ENCODE data around the gene DEGS1. TPM values are rescaled to one million over a fixed set of nuclear protein-coding genes. Genes with fewer than 3 reads are reported as not detected.

DEGS1 gene
- polyA plus RNA-seq, 2 donors, result 33.1 to 42.8 TPM

GRCh38 chr1:224192082-224192788 is 9.2 kb downstream of the DEGS1 start:
- no peak overlapping the region for H3K4me3 ChIP-seq (ENCODE audit: low read depth in 1 of 2, low read length in 2 of 2)
- 59 to 66% methylated on average over 5 of the region's 5 CpGs for WGBS, 2 donors
- H3K9me3 ChIP-seq (ENCODE audit: control insufficient read depth in 2 of 2, insufficient read depth in 1 of 2, low read depth in 1 of 2, low read length in 1 of 2), result no peaks in the 10 kb centered on the region
- H3K4me1 ChIP-seq (ENCODE audit: control insufficient read depth in 2 of 2, insufficient read depth in 2 of 2, low read length in 1 of 2), result peaks cover 0 to 2% of the 10 kb centered on the region in 2 donors
- H3K36me3 ChIP-seq (ENCODE audit: control insufficient read depth in 2 of 2, insufficient read depth in 2 of 2, low read length in 1 of 2), result no peaks in the 10 kb centered on the region
- no peaks in the 10 kb centered on the region for H3K27me3 ChIP-seq (ENCODE audit: control insufficient read depth in 1 of 2, insufficient read depth in 2 of 2, low read length in 2 of 2)
- H3K27ac ChIP-seq (ENCODE audit: low read depth in 2 of 2, low read length in 1 of 2), result no peak overlapping the region

- WGBS, 2 donors, result 90 to 91% methylated on average over 8 of the region's 8 CpGs
- peaks cover 0 to 5% of the 10 kb centered on the region in 2 donors for H3K4me1 ChIP-seq (ENCODE audit: control insufficient read depth in 2 of 2, insufficient read depth in 2 of 2, low read length in 1 of 2)
Measured at GRCh38 chr1:224193319-224193966, 10.4 kb downstream of the DEGS1 start.

GRCh38 chr1:224196813-224197600 is 14.0 kb downstream of the DEGS1 start:
- Histone ChIP-seq H3K4me1 (ENCODE audit: control insufficient read depth in 2 of 2, insufficient read depth in 2 of 2, low read length in 1 of 2) (peaks cover 0 to 5% of the 10 kb centered on the region in 2 donors), H3K9me3 (ENCODE audit: control insufficient read depth in 2 of 2, insufficient read depth in 1 of 2, low read depth in 1 of 2, low read length in 1 of 2) (no peaks in the 10 kb centered on the region), H3K27me3 (ENCODE audit: control insufficient read depth in 1 of 2, insufficient read depth in 2 of 2, low read length in 2 of 2) (no peaks in the 10 kb centered on the region), H3K27ac (ENCODE audit: low read depth in 2 of 2, low read length in 1 of 2) (peak overlapping the region; percentile 6 to 30), H3K36me3 (ENCODE audit: control insufficient read depth in 2 of 2, insufficient read depth in 2 of 2, low read length in 1 of 2) (no peaks in the 10 kb centered on the region), H3K4me3 (ENCODE audit: low read depth in 1 of 2, low read length in 2 of 2) (no peak overlapping the region)
- WGBS, 2 donors, result 43 to 44% methylated on average over 5 of the region's 5 CpGs

More at GRCh38 chr1:224193319-224193966, 10.4 kb downstream of the DEGS1 start:
- Histone ChIP-seq H3K27ac (ENCODE audit: low read depth in 2 of 2, low read length in 1 of 2) (no peak overlapping the region), H3K27me3 (ENCODE audit: control insufficient read depth in 1 of 2, insufficient read depth in 2 of 2, low read length in 2 of 2) (no peaks in the 10 kb centered on the region), H3K4me3 (ENCODE audit: low read depth in 1 of 2, low read length in 2 of 2) (no peak overlapping the region), H3K9me3 (ENCODE audit: control insufficient read depth in 2 of 2, insufficient read depth in 1 of 2, low read depth in 1 of 2, low read length in 1 of 2) (no peaks in the 10 kb centered on the region), H3K36me3 (ENCODE audit: control insufficient read depth in 2 of 2, insufficient read depth in 2 of 2, low read length in 1 of 2) (no peaks in the 10 kb centered on the region)

- no peaks in the 10 kb centered on the region for H3K9me3 ChIP-seq (ENCODE audit: control insufficient read depth in 2 of 2, insufficient read depth in 1 of 2, low read depth in 1 of 2, low read length in 1 of 2)
- H3K36me3 ChIP-seq (ENCODE audit: control insufficient read depth in 2 of 2, insufficient read depth in 2 of 2, low read length in 1 of 2), result no peaks in the 10 kb centered on the region
- peaks cover 2 to 5% of the 10 kb centered on the region in 2 donors for H3K4me1 ChIP-seq (ENCODE audit: control insufficient read depth in 2 of 2, insufficient read depth in 2 of 2, low read length in 1 of 2)
- H3K27me3 ChIP-seq (ENCODE audit: control insufficient read depth in 1 of 2, insufficient read depth in 2 of 2, low read length in 2 of 2), result no peaks in the 10 kb centered on the region
- 47 to 75% methylated on average over 4 of the region's 4 CpGs for WGBS, 2 donors
- H3K27ac ChIP-seq (ENCODE audit: low read depth in 2 of 2, low read length in 1 of 2), result peak overlapping the region; percentile 2 to 11
- no peak overlapping the region for H3K4me3 ChIP-seq (ENCODE audit: low read depth in 1 of 2, low read length in 2 of 2)
Measured at GRCh38 chr1:224198572-224198971, 15.5 kb downstream of the DEGS1 start.

GRCh38 chr1:224199679-224200078 is 16.6 kb downstream of the DEGS1 start:
- Histone ChIP-seq H3K36me3 (ENCODE audit: control insufficient read depth in 2 of 2, insufficient read depth in 2 of 2, low read length in 1 of 2) (no peaks in the 10 kb centered on the region), H3K27me3 (ENCODE audit: control insufficient read depth in 1 of 2, insufficient read depth in 2 of 2, low read length in 2 of 2) (no peaks in the 10 kb centered on the region), H3K4me3 (ENCODE audit: low read depth in 1 of 2, low read length in 2 of 2) (no peak overlapping the region), H3K9me3 (ENCODE audit: control insufficient read depth in 2 of 2, insufficient read depth in 1 of 2, low read depth in 1 of 2, low read length in 1 of 2) (no peaks in the 10 kb centered on the region), H3K4me1 (ENCODE audit: control insufficient read depth in 2 of 2, insufficient read depth in 2 of 2, low read length in 1 of 2) (peaks cover 2 to 7% of the 10 kb centered on the region in 2 donors), H3K27ac (ENCODE audit: low read depth in 2 of 2, low read length in 1 of 2) (peak overlapping the region in 1 of 2 donors; percentile 3)
- WGBS, 2 donors, result 57 to 58% methylated on average over 2 of the region's 2 CpGs

- Histone ChIP-seq H3K27ac (ENCODE audit: low read depth in 2 of 2, low read length in 1 of 2) (no peak overlapping the region), H3K9me3 (ENCODE audit: control insufficient read depth in 2 of 2, insufficient read depth in 1 of 2, low read depth in 1 of 2, low read length in 1 of 2) (no peaks in the 10 kb centered on the region), H3K36me3 (ENCODE audit: control insufficient read depth in 2 of 2, insufficient read depth in 2 of 2, low read length in 1 of 2) (no peaks in the 10 kb centered on the region), H3K4me1 (ENCODE audit: control insufficient read depth in 2 of 2, insufficient read depth in 2 of 2, low read length in 1 of 2) (peaks cover 2 to 10% of the 10 kb centered on the region in 2 donors), H3K27me3 (ENCODE audit: control insufficient read depth in 1 of 2, insufficient read depth in 2 of 2, low read length in 2 of 2) (no peaks in the 10 kb centered on the region), H3K4me3 (ENCODE audit: low read depth in 1 of 2, low read length in 2 of 2) (no peak overlapping the region)
- 74 to 77% methylated on average over 5 of the region's 5 CpGs for WGBS, 2 donors
Measured at GRCh38 chr1:224201383-224201782, 18.3 kb downstream of the DEGS1 start.

- no peaks in the 10 kb centered on the region for H3K9me3 ChIP-seq (ENCODE audit: control insufficient read depth in 2 of 2, insufficient read depth in 1 of 2, low read depth in 1 of 2, low read length in 1 of 2)
- H3K36me3 ChIP-seq (ENCODE audit: control insufficient read depth in 2 of 2, insufficient read depth in 2 of 2, low read length in 1 of 2), result no peaks in the 10 kb centered on the region
- H3K4me3 ChIP-seq (ENCODE audit: low read depth in 1 of 2, low read length in 2 of 2), result no peak overlapping the region
- H3K27ac ChIP-seq (ENCODE audit: low read depth in 2 of 2, low read length in 1 of 2), result no peak overlapping the region
- no peaks in the 10 kb centered on the region for H3K27me3 ChIP-seq (ENCODE audit: control insufficient read depth in 1 of 2, insufficient read depth in 2 of 2, low read length in 2 of 2)
- peaks cover 2 to 10% of the 10 kb centered on the region in 2 donors for H3K4me1 ChIP-seq (ENCODE audit: control insufficient read depth in 2 of 2, insufficient read depth in 2 of 2, low read length in 1 of 2)
- WGBS, 2 donors, result 83 to 89% methylated on average over 4 of the region's 4 CpGs
Measured at GRCh38 chr1:224201853-224202252, 18.8 kb downstream of the DEGS1 start.

- Histone ChIP-seq H3K27ac (ENCODE audit: low read depth in 2 of 2, low read length in 1 of 2) (peak overlapping the region in 1 of 2 donors; percentile 20), H3K36me3 (ENCODE audit: control insufficient read depth in 2 of 2, insufficient read depth in 2 of 2, low read length in 1 of 2) (no peaks in the 10 kb centered on the region), H3K9me3 (ENCODE audit: control insufficient read depth in 2 of 2, insufficient read depth in 1 of 2, low read depth in 1 of 2, low read length in 1 of 2) (no peaks in the 10 kb centered on the region), H3K4me3 (ENCODE audit: low read depth in 1 of 2, low read length in 2 of 2) (no peak overlapping the region), H3K4me1 (ENCODE audit: control insufficient read depth in 2 of 2, insufficient read depth in 2 of 2, low read length in 1 of 2) (peaks cover 2 to 5% of the 10 kb centered on the region in 2 donors), H3K27me3 (ENCODE audit: control insufficient read depth in 1 of 2, insufficient read depth in 2 of 2, low read length in 2 of 2) (no peaks in the 10 kb centered on the region)
- WGBS, 2 donors, result 55 to 61% methylated on average over 8 of the region's 8 CpGs
Measured at GRCh38 chr1:224203243-224204016, 20.4 kb downstream of the DEGS1 start.

GRCh38 chr1:224205438-224205840 is 22.4 kb downstream of the DEGS1 start:
- peaks cover 2 to 5% of the 10 kb centered on the region in 2 donors for H3K4me1 ChIP-seq (ENCODE audit: control insufficient read depth in 2 of 2, insufficient read depth in 2 of 2, low read length in 1 of 2)
- no peaks in the 10 kb centered on the region for H3K9me3 ChIP-seq (ENCODE audit: control insufficient read depth in 2 of 2, insufficient read depth in 1 of 2, low read depth in 1 of 2, low read length in 1 of 2)
- no peaks in the 10 kb centered on the region for H3K36me3 ChIP-seq (ENCODE audit: control insufficient read depth in 2 of 2, insufficient read depth in 2 of 2, low read length in 1 of 2)
- no peak overlapping the region for H3K4me3 ChIP-seq (ENCODE audit: low read depth in 1 of 2, low read length in 2 of 2)
- 23 to 30% methylated on average over 4 of the region's 4 CpGs for WGBS, 2 donors
- peak overlapping the region; percentile 52 to 58 for H3K27ac ChIP-seq (ENCODE audit: low read depth in 2 of 2, low read length in 1 of 2)
- no peaks in the 10 kb centered on the region for H3K27me3 ChIP-seq (ENCODE audit: control insufficient read depth in 1 of 2, insufficient read depth in 2 of 2, low read length in 2 of 2)
